PFSK-1 (cell line): Measurements from ENCODE around the gene LGALS12.

Experiments used
- FOXP2 ChIP-seq: optimal IDR thresholded peaks from 2 replicates; pipeline ENCODE3; 2011; ENCODE audit warnings: borderline replicate concordance, control low read depth, inconsistent platforms; ENCODE audit not compliant: insufficient read depth; ENCODE audit errors: extremely low read length, extremely low read depth
- POLR2AphosphoS5 ChIP-seq: IDR thresholded peaks from 2 replicates; pipeline ENCODE4 v1.6.1; 2012; ENCODE audit warnings: low read depth, mild to moderate bottlenecking, control low read depth, low read length, moderate library complexity
- REST ChIP-seq, 2 experiments: IDR thresholded peaks; 2 replicates each; pipeline versions ENCODE4 v1.6.1 to v1.8.0; 2011 to 2012; ENCODE audit warnings: low read depth in 2 of 2, low read length in 2 of 2, control low read depth in 1 of 2, inconsistent platforms in 1 of 2, mild to moderate bottlenecking in 1 of 2, moderate library complexity in 1 of 2; ENCODE audit not compliant: insufficient read depth in 1 of 2
- SIN3A ChIP-seq: IDR thresholded peaks from 2 replicates; pipeline ENCODE4 v1.6.1; 2012; ENCODE audit warnings: mild to moderate bottlenecking, low read length, moderate library complexity, borderline replicate concordance; ENCODE audit not compliant: insufficient read depth
- TAF1 ChIP-seq: IDR thresholded peaks from 2 replicates; pipeline ENCODE4 v1.6.1; 2012; ENCODE audit warnings: low read length, control low read depth, borderline replicate concordance; ENCODE audit not compliant: insufficient read depth

LGALS12 gene

GRCh38 chr11:63536669-63537292 lies 30.9 kb downstream of the LGALS12 start, which contains the start of gene PLAAT4:
Gene PLAAT4 (plus strand): TSS chr11:63536808. CDS start chr11:63536869, 61 bp downstream.
- TF ChIP-seq REST (IDR thresholded peaks at IDR 0.05; ENCODE audit: insufficient read depth in 1 of 2, low read depth in 2 of 2, low read length in 2 of 2) (no peak), TAF1 (no peak), FOXP2 (no peak), POLR2AphosphoS5 (no peak), SIN3A (no peak)

- no peak for TF ChIP-seq REST (IDR thresholded peaks at IDR 0.05; ENCODE audit: insufficient read depth in 1 of 2, low read depth in 2 of 2, low read length in 2 of 2)
- no peak for TF ChIP-seq FOXP2
- no peak for TF ChIP-seq SIN3A
- no peak for TF ChIP-seq TAF1
- no peak for TF ChIP-seq POLR2AphosphoS5
Observed at GRCh38 chr11:63537293-63538101, 31.6 kb downstream of the LGALS12 start.

DNA sequence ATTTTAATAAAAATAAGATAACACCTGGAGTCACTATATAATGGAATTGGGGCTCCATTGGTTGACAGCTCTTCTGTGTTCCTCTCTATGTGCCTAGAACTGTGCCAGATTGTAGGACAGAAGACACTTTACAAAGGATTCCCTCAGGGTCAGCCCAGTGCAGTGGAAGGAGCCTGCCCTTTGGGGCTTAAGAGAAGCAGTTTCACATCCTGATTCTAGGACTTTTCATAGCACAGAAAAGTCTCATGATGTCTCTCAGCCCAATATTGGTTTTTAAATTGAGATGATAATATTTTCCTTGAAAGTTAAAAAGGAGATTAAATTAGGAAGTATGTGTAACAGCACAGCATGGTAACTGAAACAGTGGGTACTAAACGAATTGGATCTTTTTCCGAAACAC lies 37.8 kb downstream of the LGALS12 start:
- TF ChIP-seq REST (IDR thresholded peaks at IDR 0.05; ENCODE audit: insufficient read depth in 1 of 2, low read depth in 2 of 2, low read length in 2 of 2) (no peak), SIN3A (no peak), TAF1 (no peak), FOXP2 (no peak), POLR2AphosphoS5 (no peak)

GRCh38 chr11:63547061-63547460 lies 41.2 kb downstream of the LGALS12 start:
- TF ChIP-seq POLR2AphosphoS5 (no peak), SIN3A (no peak), FOXP2 (no peak), TAF1 (no peak), REST (IDR thresholded peaks at IDR 0.05; ENCODE audit: insufficient read depth in 1 of 2, low read depth in 2 of 2, low read length in 2 of 2) (no peak)
